H1 (cell line): ENCODE data around the gene ADA. TPM values are rescaled to one million over a fixed set of nuclear protein-coding genes. Genes with fewer than 3 reads are reported as not detected.

Experiments used
- BACH1 ChIP-seq: IDR thresholded peaks from 2 replicates; pipeline ENCODE4 v1.6.1; 2012; ENCODE audit warnings: low read length, improper control_type of control experiment
- CEBPB ChIP-seq: IDR thresholded peaks from 2 replicates; pipeline ENCODE4 v1.6.1; 2012; ENCODE audit warnings: low read depth, low read length
- CHD1 ChIP-seq: IDR thresholded peaks from 2 replicates; pipeline ENCODE4 v1.6.1; 2012; ENCODE audit warnings: low read depth, low read length, improper control_type of control experiment
- CREB1 ChIP-seq: IDR thresholded peaks from 2 replicates; pipeline ENCODE4 v1.6.1; 2012; ENCODE audit warnings: inconsistent platforms
- CTCF ChIP-seq, 3 experiments: IDR thresholded peaks; 1 replicate in 2 of 3; 2 replicates in 1 of 3; pipeline versions ENCODE4 v1.5.1 to v1.6.1; 2011; ENCODE audit warnings: low read length in 3 of 3, mild to moderate bottlenecking in 3 of 3, inconsistent platforms in 2 of 3, low read depth in 1 of 3, moderate library complexity in 1 of 3; ENCODE audit not compliant: insufficient read depth in 1 of 3; ENCODE audit errors: control extremely low read depth in 1 of 3
- KDM1A ChIP-seq: fragments of 200-600, 300-600 bp; sonication (generic); IDR thresholded peaks from 2 replicates; pipeline ENCODE4 v1.7.1; 2016; ENCODE audit warnings: mild to moderate bottlenecking, low read length, borderline replicate concordance
- NRF1 ChIP-seq: IDR thresholded peaks from 2 replicates; pipeline ENCODE4 v1.6.1; 2011; ENCODE audit warnings: mild to moderate bottlenecking, low read depth, low read length, improper control_type of control experiment
- RAD21 ChIP-seq, 2 experiments: IDR thresholded peaks in 1 of 2; conservative IDR thresholded peaks in 1 of 2; 2 replicates each; pipeline ENCODE4 v1.6.1; 2011; ENCODE audit warnings: low read depth in 2 of 2, low read length in 2 of 2, improper control_type of control experiment in 1 of 2, inconsistent platforms in 1 of 2, mild to moderate bottlenecking in 1 of 2, moderate library complexity in 1 of 2
- SIN3A ChIP-seq, 2 experiments: IDR thresholded peaks in 1 of 2; conservative IDR thresholded peaks in 1 of 2; 2 replicates each; pipeline ENCODE4 v1.6.1; 2011 to 2012; ENCODE audit warnings: low read length in 2 of 2, improper control_type of control experiment in 1 of 2, low read depth in 1 of 2, mild to moderate bottlenecking in 1 of 2
- TAF7 ChIP-seq: optimal IDR thresholded peaks from 2 replicates; pipeline ENCODE3; 2011; ENCODE audit warnings: low read depth, mild to moderate bottlenecking, inconsistent platforms, low read length, moderate library complexity, borderline replicate concordance
- polyA plus RNA-seq, 7 experiments: library from polyadenylated mRNA; depleted of rRNA in 3 of 7; stranded (reverse) in 5 of 7; unstranded in 2 of 7; fragments of >200 nt in 5 of 7; fragments of 200-250 nt in 2 of 7; gene quantifications; 1 replicate in 5 of 7; 2 replicates in 1 of 7; 4 replicates in 1 of 7; pipeline versions ENCODE4 v1.2.1 to v1.2.3, GENCODE V29; 2011 to 2013; ENCODE audit warnings: missing spikeins in 2 of 7, mixed read lengths in 2 of 7
- total RNA-seq: library from RNA; stranded (reverse); fragmentation: NEBNext Ultra II Directional; extraction: Animal tissue kit (Norgen Biotek cat#: 25700); gene quantifications from 2 replicates; pipeline ENCODE4 v1.2.1, GENCODE V29; 2021
- TF ChIP-seq, protein P1 (sequence below): IDR thresholded peaks from 2 replicates; pipeline ENCODE4 v1.6.1; 2011; ENCODE audit warnings: low read length, improper control_type of control experiment

The ADA gene
- total and polyA plus RNA-seq, 2 of the 8 experiments (the other 6 are each of a cell fraction or from before 2014, with no cell fraction given) = 19.9 to 32.8 TPM

DNA sequence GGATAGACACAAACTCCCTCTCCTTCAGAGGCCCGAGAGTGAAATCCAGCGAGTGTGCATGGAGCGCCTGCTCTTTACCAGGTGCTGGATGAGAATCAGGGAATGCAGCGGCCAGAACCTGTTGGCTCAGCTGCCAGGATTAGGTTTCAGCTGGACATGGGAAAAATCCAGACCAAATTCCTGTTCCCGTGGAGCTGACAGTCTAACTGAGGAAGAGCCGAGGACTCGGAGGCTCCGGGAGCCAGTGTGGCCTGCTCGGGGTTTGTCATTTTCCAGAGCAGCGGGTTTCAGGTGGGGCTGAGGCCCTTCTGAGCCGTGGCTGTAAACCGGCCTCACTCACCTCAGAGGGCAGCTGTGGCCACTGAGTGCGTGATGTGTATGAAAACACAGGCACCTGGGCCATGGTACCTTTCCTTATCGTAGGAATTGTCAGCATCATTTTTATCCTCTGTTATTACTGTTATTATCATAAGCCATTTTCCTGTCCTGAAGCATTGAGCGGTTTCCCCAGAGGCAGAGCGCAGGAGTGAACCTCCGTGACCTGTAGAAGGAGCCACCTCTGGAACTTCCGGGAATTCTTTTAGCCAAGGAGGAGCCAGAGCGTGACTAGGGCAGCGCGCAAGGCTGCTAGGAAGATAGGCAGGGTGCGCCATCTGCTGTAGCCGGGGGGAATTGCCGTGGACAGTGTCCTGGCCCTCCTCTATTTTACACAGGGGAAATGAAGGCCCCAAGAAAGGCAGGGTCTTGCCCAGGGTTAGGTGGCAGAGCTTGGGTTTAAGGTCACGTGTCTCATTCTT is 41.8 kb downstream of the ADA start (continued):
- TF ChIP-seq KDM1A (no peak), BACH1 (peak; percentile 61; the same call in 1 of the 2 replicates), CHD1 (no peak), CREB1 (0 out of 2 replicates have a peak, but pooled peaks have one; percentile 30), RAD21 (IDR thresholded peaks at IDR 0.05 in 1 of 2, conservative IDR thresholded peaks at IDR 0.05 in 1 of 2; ENCODE audit: low read depth in 2 of 2, low read length in 2 of 2) (peak; percentile 99), CEBPB (no peak), NRF1 (no peak), CTCF (IDR thresholded peaks at IDR 0.05; ENCODE audit: control extremely low read depth in 1 of 3, insufficient read depth in 1 of 3, low read depth in 1 of 3, low read length in 3 of 3) (peak; percentile 96 to 99 (median 96)), TAF7 (no peak), SIN3A (conservative IDR thresholded peaks at IDR 0.05 in 1 of 2, IDR thresholded peaks at IDR 0.05 in 1 of 2; ENCODE audit: low read depth in 1 of 2, low read length in 2 of 2) (peak in 1 of 2 experiments; percentile 57; a peak in 1 of 4 replicates)
- TF ChIP-seq, protein P1, sequence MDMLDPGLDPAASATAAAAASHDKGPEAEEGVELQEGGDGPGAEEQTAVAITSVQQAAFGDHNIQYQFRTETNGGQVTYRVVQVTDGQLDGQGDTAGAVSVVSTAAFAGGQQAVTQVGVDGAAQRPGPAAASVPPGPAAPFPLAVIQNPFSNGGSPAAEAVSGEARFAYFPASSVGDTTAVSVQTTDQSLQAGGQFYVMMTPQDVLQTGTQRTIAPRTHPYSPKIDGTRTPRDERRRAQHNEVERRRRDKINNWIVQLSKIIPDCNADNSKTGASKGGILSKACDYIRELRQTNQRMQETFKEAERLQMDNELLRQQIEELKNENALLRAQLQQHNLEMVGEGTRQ = 0 out of 2 replicates have a peak, but pooled peaks have one; percentile 23
